NCI-H524 treated with DMSO at 0.1 percent for 48 hours (cell line): ENCODE results near the gene BCKDHB.
A peak's percentile ranks its signal among the peaks of the same experiment; 100 is the strongest.

Source experiments
- DNase-seq: peaks from one replicate; lab custom pipeline; 2025; lab: John Stamatoyannopoulos, UW

Gene BCKDHB

DNA sequence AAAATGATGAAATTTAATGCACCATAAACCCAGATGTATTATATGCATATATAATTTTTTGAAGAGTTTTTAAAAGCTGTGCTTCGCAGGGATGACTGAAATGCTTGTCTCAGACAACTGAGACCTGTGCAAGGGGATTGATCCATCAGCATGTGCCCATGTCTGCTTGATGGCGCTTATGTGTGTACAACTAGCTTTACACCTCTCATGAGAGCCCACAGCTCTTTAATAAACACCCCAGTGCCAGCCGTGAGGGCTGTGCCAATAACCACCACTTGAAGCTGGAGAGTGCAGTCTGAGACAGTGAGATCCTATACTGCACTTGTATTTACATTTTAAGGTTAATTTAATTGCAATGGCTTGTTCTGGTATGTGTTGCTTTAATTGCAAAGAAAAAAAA, 225.5 kb downstream of the BCKDHB start:
- peak; percentile 27 for DNase-seq

GRCh38 chr6:80333342-80333741, 226.9 kb downstream of the BCKDHB start:
- DNase-seq: no peak

GRCh38 chr6:80335121-80335531, 228.7 kb downstream of the BCKDHB start:
- DNase-seq: no peak

DNA sequence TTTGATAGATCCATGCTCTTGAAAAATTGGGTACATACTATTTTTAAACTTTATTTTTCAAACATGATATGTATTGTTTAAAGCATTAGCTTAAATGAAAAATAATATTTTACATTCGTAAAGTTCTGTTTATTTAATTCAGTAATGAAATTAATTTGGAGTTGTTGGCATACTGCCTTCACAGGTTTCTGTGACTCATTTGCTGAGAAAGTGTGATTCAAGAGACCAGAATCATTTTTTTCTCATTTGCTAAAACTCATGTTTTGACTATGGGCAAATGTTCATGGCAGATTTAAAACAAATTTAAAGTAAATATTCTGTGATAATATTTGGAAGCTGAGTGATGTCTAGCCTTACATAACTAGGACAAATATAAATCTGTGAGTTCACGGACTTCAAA, 230.4 kb downstream of the BCKDHB start:
- DNase-seq: no peak

DNA sequence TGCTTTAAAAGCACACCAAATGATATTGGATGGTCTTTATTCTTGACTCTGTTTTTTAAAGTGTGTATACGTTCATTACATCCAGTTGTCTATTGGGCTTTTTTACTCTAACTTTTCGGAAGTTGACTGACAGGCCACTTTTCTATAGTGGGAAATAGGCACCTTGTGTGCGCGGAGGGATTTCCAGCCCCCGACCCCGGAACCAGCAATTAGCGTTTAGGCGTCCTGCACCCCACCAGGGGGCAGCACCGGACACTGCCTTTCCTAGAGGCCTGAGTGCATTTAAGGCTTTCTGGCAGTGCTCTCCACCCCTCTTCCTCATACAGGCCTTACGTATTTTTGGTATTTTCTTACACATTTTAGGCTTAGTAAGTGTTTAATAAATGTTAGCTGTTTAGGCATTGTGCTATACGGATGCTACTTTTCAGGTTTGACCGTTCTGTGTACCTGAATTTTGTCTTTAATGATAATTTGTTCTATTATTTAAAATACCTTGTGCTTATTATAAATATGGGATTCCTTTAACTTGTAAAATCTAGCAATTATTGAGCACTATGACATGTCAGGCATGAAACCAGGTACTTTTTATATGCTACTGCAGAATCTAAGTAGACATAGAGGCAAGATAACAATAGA, 231.8 kb downstream of the BCKDHB start:
- DNase-seq: peak; percentile 35

DNA sequence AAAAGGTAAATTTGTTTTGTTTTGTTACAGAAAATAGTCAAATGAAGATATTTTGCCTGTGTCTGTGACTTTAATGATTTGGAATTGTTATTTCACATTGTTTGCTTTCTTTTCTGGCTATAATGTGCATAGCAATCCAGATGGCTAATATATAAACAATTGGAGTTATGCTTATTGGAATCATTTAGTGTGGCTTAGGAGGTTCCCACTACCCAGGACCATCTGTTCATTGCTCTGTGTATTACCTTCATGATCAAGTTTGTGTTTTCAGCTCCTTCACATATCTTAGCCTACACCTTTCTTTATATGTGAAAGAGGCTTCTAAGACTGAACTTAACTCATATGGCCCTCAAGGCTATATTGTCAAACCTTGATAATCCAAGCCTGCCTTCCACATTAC, 232.9 kb downstream of the BCKDHB start:
- DNase-seq: peak; percentile 64

- DNase-seq: peak; percentile 71
Measured at GRCh38 chr6:80340280-80340679, 233.8 kb downstream of the BCKDHB start.

- DNase-seq: no peak
Measured at GRCh38 chr6:80340686-80341085, 234.2 kb downstream of the BCKDHB start.

DNA sequence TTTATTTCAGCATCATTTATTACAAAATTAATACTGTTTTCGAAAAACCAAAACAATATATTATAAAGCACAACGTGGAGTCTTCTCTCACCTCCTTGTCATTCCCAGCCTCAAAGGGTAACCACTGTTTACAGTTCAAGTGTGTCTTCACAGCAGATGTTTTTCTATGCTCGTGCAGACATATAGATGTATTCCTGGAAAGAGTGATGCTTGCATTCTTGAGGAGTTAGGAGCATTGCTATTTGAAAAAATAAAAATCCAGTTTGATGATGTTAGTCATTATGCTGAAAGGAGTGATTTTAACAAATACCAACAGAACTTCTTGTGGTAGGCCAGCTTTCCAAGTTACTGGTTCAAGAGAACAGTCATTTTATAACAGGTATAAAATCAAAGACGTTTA, 234.9 kb downstream of the BCKDHB start:
- DNase-seq: no peak

DNA sequence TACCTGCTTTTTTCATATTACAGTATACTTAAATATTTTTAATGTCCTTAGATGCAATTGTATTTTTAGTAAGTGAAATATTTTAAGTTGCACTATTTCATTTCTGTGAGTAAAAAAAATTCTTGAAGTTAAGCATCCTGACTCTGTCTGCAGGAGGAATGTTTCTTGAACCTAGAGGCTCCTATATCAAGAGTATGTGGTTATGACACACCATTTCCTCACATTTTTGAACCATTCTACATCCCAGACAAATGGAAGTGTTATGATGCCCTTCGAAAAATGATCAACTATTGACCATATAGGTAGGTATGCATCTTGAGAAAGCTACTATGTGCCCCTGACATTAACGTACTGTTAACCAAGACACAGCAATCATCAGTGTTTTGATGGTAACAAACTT, 237.0 kb downstream of the BCKDHB start:
- no peak for DNase-seq

- no peak for DNase-seq
Measured at GRCh38 chr6:80347101-80347500, 240.6 kb downstream of the BCKDHB start.

DNA sequence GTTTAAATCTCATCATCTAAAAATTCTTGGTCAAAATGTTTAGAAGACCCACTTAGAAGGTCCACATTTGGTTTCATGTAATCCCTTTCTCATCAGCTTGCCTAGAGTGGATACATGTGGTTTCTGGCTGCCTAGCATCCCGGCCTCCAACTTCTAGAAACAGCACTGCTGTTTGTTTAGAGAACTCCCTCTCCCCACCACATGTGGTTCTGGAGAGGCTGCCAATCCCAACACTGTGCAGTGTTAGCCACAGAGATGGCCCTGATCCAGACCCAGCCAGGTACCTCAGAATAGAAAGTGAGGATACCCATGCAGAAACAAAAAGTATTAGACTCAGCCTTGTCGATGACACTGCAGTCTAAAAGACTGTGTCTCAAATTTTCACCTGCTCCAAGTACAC, 241.8 kb downstream of the BCKDHB start:
- no peak for DNase-seq

GRCh38 chr6:80356000-80356399, 249.5 kb downstream of the BCKDHB start:
- DNase-seq: no peak

DNA sequence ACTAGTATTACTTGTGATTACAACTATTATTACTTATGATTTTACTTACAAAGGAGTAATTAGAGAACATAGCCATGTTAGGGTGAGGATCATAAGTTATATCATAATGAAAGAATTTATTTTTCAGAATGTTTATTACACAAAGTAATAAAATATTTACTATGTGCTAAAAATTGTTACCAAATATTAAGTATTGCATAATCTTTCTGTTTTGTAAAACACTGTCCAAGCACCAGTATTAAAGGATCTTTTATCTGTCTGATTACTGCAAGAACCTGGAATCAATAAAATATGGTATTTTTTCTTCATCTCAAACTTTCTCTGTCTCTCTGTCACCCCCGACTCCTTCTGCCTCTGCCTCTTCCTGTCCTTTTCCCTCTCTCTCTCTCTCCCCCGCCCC, 250.1 kb downstream of the BCKDHB start:
- no peak for DNase-seq

DNA sequence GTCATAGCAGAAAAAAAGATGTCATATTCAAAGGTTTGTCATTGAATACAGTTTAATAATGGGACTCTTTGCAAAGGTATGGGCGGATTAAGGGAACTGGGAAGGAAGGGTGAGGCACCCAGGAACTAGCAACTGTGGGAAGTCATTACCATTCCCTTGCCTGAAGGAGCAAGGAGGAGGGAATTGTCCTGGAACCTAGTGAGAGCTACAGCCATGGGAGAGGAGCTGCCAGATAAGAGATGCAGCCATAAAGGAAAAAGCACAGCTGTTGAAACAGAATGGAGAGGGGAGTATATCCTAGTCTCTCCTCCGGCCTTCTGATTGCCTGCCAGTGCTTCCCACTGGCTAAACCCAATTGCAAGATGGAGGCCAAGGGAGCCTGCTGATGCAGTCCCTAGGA, 250.6 kb downstream of the BCKDHB start:
- DNase-seq: no peak

- DNase-seq: no peak
Measured at GRCh38 chr6:80357674-80358073, 251.2 kb downstream of the BCKDHB start.

DNA sequence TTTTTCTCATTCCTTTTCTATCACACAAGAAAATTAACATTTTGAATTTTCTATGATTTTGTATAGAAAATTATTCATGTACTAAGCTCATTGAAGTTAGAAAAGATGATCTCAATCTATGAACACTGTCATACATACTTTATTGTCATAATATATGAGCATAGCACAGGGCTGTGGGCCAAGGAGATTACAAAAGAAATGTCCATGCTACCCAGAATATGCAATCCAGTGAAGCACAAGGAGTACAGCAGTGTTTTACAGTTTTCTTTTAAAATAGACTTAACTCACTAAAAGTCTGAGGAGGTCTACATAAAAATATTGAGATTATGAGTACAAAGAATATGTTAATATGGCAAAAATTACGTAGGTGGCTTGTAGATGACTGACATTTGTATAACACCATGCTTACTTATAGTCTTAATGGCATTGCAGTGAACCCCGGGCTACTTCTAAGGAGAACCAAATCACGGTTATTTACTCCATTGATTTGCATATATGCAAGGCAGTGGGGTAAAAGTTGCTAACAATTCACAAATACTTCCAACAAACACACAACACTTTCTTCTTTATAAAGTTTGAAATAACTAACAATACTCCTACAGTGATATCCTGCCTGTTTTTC, 257.1 kb downstream of the BCKDHB start:
- no peak for DNase-seq

DNA sequence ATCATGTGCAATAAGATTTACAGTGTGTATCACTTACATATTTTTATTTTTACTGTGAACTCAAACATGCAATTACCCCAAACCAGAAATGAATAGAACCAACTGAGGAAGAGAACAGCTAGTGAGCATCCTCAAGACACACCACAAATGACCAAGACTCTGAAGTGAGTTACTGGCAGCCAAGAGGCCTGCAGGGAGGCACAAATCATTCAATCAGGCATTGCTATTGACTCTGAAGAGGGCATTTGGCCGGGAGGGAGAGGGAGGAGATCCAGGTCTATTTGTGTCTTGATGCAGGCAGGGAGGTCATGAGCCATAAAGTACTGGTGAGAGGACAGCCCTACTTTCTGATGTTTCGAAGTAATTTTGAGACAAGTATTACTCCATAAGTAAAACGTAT, 257.7 kb downstream of the BCKDHB start:
- DNase-seq: no peak

- DNase-seq: no peak
Measured at GRCh38 chr6:80366051-80366450, 259.6 kb downstream of the BCKDHB start.

DNA sequence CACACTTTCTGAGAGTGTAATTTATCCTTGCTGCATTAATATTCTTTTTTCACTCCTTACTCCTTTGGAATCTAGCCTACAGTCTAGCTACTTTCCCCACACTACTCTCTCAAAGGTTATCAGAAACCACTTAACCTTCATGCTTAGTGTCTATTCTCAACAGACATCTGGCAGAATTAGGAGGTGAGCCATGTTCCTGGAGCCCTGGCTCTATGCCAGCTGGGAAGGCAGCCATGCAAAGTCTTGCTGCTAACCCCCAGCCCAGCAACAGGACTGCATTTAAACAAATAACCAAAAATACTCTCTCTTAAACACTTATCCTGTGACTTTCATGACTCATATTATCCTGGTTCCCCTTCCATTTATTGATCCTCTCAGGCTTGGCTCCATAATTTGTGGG, 260.2 kb downstream of the BCKDHB start:
- DNase-seq: peak; percentile 50

DNA sequence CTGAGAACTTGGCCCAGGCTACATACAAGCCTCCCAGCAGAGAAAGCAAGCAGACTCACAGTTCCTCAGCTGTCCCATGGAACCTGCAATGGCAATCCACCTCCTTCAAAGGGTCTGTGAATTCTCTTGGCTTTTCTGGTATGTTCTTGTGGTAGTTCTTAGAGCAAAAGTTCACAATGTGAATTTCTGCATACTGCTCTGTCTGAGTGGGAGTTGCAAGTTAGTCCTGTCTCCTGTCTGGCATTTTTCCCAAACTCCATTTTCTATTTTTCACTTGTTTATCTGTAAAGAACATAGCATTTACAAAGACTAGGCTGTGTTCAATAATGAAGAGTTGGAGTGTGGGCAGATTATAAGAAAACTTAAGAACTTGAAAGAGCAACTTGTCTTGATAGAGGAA, 269.9 kb downstream of the BCKDHB start:
- no peak for DNase-seq

DNA sequence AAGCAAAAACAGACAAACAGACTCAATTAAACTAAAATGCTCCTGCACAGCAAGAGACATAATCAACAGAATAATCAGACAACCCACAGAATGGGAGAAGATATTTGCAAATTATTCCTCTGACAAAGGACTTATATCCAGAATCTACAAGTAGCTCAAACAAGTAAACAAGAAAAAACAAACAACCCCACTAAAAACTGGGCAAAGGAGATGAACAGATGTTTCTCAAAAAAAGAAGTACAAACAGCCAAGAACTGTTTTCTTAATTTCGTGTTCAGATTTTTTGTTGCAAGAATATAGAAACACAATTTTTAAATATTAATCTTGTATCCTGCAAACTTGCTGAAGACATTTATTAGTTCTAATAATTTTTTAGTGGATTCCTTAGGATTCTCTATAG, 274.1 kb downstream of the BCKDHB start:
- no peak for DNase-seq

DNA sequence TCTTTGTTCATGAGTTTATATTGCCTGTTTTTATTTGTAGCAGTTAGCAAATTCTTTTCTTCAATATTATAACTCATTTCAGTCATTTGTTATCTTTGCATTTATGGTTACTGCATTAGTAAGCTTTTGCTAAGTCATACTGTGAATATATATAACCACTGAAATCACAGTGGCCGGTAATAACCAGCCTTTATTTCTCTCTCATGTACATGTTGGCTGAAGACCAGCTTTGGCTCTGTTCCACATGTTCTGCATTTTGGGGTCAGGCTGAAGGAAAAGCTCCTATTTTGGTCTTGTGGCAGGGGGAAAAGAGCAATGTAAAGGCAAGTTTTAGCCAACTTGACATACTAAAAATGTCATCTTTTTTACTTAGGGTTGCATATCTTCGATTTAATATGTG, 276.3 kb downstream of the BCKDHB start:
- DNase-seq: no peak

DNA sequence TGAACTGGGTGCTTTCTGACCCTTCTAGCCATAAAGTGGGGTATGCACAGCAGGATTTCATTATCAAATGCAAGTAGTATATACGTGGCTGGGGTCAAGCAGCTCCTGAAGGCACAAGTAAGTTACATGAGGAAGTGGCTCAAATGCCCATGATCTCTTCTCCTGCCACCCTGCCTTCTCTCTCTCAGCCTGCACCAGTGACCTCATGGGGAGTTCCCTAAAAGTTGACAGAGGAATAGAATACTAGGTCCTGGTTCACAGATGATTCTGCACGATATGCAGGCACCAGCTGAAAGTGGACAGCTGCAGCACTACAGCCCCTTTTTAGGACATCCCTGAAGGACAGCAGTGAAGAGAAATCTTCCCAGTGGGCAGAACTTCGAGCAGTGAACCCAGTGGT, 282.0 kb downstream of the BCKDHB start:
- DNase-seq: no peak
